H54 (cell line): Measurements from ENCODE around the gene DNAJC6.

Experiments used
- DNase-seq: peaks from one replicate; pipeline ENCODE4 v3.0.0; 2011; ENCODE audit warnings: low spot score, mixed read lengths; ENCODE audit not compliant: insufficient read length
- FAIRE-seq: peaks from 3 replicates; lab custom pipeline; 2011; peaks lifted over from hg19 to GRCh38; lab: Jason Lieb, UNC
- POLR2A ChIP-seq: IDR thresholded peaks from 2 replicates; pipeline ENCODE4 v1.6.1; 2011; ENCODE audit warnings: low read depth, mild to moderate bottlenecking, low read length

Gene DNAJC6

GRCh38 chr1:65309304-65310077, at the start of gene DNAJC6:
Gene DNAJC6 (plus strand): TSS chr1:65309543. CDS start chr1:65309746, 203 bp downstream.
- no peak for TF ChIP-seq POLR2A
- no peak for FAIRE-seq
- peak; percentile 38 for DNase-seq

GRCh38 chr1:65259816-65260215, 49.5 kb upstream of the DNAJC6 start:
- no peak for FAIRE-seq
- no peak for TF ChIP-seq POLR2A
- no peak for DNase-seq

GRCh38 chr1:65260851-65261473, 48.4 kb upstream of the DNAJC6 start:
- no peak for TF ChIP-seq POLR2A
- peak; percentile 95 for FAIRE-seq
- DNase-seq: peak; percentile 75

GRCh38 chr1:65263286-65263685, 46.1 kb upstream of the DNAJC6 start:
- FAIRE-seq (no peak), DNase-seq (no peak)
- TF ChIP-seq POLR2A: no peak

GRCh38 chr1:65264197-65264929, 45.0 kb upstream of the DNAJC6 start:
- DNase-seq: peak; percentile 44
- FAIRE-seq: peak; percentile 75
- TF ChIP-seq POLR2A: no peak

- DNase-seq: no peak
- FAIRE-seq: no peak
- no peak for TF ChIP-seq POLR2A
Measured at GRCh38 chr1:65265296-65265650, 44.1 kb upstream of the DNAJC6 start.

- DNase-seq (no peak), FAIRE-seq (no peak)
- no peak for TF ChIP-seq POLR2A
Measured at GRCh38 chr1:65265651-65266351, 43.5 kb upstream of the DNAJC6 start.

- no peak for FAIRE-seq
- no peak for DNase-seq
Measured at GRCh38 chr1:65266476-65266875, 42.9 kb upstream of the DNAJC6 start.

GRCh38 chr1:65267271-65267670, 42.1 kb upstream of the DNAJC6 start:
- no peak for DNase-seq
- FAIRE-seq: no peak
- no peak for TF ChIP-seq POLR2A

More at GRCh38 chr1:65266476-65266875, 42.9 kb upstream of the DNAJC6 start:
- TF ChIP-seq POLR2A: no peak

- DNase-seq (no peak), FAIRE-seq (no peak)
- TF ChIP-seq POLR2A: no peak
Measured at GRCh38 chr1:65267683-65268082, 41.7 kb upstream of the DNAJC6 start.

GRCh38 chr1:65269612-65270011, 39.7 kb upstream of the DNAJC6 start:
- no peak for TF ChIP-seq POLR2A

GRCh38 chr1:65276197-65276939, 33.0 kb upstream of the DNAJC6 start:
- no peak for DNase-seq
- TF ChIP-seq POLR2A: no peak
- FAIRE-seq: no peak

More at GRCh38 chr1:65269612-65270011, 39.7 kb upstream of the DNAJC6 start:
- DNase-seq (no peak), FAIRE-seq (peak; percentile 58)
